Measurements from ENCODE around the gene DYRK3.

DYRK3 gene

GRCh38 chr1:206643118-206643698 is 7.9 kb downstream of the DYRK3 start:
- DNase-seq (ENCODE audit: low read depth in 2 of 2), result no peak
- H3K4me3 ChIP-seq (replicated peaks in 1 of 2; ENCODE audit: low read depth in 2 of 2, low read length in 2 of 2), result no peak overlapping the region
- TF ChIP-seq, protein P1, sequence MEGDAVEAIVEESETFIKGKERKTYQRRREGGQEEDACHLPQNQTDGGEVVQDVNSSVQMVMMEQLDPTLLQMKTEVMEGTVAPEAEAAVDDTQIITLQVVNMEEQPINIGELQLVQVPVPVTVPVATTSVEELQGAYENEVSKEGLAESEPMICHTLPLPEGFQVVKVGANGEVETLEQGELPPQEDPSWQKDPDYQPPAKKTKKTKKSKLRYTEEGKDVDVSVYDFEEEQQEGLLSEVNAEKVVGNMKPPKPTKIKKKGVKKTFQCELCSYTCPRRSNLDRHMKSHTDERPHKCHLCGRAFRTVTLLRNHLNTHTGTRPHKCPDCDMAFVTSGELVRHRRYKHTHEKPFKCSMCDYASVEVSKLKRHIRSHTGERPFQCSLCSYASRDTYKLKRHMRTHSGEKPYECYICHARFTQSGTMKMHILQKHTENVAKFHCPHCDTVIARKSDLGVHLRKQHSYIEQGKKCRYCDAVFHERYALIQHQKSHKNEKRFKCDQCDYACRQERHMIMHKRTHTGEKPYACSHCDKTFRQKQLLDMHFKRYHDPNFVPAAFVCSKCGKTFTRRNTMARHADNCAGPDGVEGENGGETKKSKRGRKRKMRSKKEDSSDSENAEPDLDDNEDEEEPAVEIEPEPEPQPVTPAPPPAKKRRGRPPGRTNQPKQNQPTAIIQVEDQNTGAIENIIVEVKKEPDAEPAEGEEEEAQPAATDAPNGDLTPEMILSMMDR (IDR thresholded peaks at IDR 0.05; ENCODE audit: low read depth, low read length), result no peak

DNA sequence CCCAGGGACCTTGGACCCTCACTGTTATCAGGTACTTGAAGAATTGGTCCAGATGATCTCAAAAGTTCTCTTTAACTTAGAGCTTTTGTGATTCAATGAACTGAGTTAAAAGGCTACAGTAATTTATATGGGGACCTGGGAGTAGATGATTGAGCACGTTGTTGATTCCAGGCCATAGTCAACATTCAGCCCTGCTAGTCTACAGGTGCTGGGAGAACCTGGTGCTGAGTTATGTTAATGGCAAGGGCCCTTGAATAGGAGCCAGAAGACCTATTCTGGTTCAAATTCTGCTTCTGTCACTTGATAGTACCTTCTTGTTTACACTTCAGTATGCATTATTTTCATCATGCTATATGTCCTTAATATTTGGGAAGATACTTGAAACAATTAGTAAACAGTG is 11.2 kb downstream of the DYRK3 start:
- H3K4me3 ChIP-seq (replicated peaks in 1 of 2; ENCODE audit: low read depth in 2 of 2, low read length in 2 of 2), result no peak overlapping the region
- TF ChIP-seq, protein P1 (IDR thresholded peaks at IDR 0.05; ENCODE audit: low read depth, low read length), result no peak
- no peak for DNase-seq (ENCODE audit: low read depth in 2 of 2)

DNA sequence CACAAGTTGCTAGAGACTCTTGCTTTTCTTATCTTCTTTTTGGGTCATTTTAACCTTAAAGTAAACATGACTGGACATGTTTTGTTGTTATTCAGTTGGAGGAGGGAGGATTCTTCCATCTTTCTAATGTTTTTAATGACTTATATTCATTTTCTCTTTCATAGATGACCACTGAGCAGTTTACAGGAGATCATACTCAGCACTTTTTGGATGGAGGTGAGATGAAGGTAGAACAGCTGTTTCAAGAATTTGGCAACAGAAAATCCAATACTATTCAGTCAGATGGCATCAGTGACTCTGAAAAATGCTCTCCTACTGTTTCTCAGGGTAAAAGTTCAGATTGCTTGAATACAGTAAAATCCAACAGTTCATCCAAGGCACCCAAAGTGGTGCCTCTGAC is 11.9 kb downstream of the DYRK3 start:
- TF ChIP-seq, protein P1 (IDR thresholded peaks at IDR 0.05; ENCODE audit: low read depth, low read length), result no peak
- no peak overlapping the region for H3K4me3 ChIP-seq (replicated peaks in 1 of 2; ENCODE audit: low read depth in 2 of 2, low read length in 2 of 2)
- no peak for DNase-seq (ENCODE audit: low read depth in 2 of 2)

GRCh38 chr1:206649261-206649921 is 14.1 kb downstream of the DYRK3 start:
- TF ChIP-seq, protein P1 (IDR thresholded peaks at IDR 0.05; ENCODE audit: low read depth, low read length), result no peak
- DNase-seq (ENCODE audit: low read depth in 2 of 2), result no peak
- no peak overlapping the region for H3K4me3 ChIP-seq (replicated peaks in 1 of 2; ENCODE audit: low read depth in 2 of 2, low read length in 2 of 2)

GRCh38 chr1:206651014-206651413 is 15.7 kb downstream of the DYRK3 start:
- no peak overlapping the region for H3K4me3 ChIP-seq (replicated peaks in 1 of 2; ENCODE audit: low read depth in 2 of 2, low read length in 2 of 2)
- TF ChIP-seq, protein P1 (IDR thresholded peaks at IDR 0.05; ENCODE audit: low read depth, low read length), result no peak
- DNase-seq (ENCODE audit: low read depth in 2 of 2), result no peak

DNA sequence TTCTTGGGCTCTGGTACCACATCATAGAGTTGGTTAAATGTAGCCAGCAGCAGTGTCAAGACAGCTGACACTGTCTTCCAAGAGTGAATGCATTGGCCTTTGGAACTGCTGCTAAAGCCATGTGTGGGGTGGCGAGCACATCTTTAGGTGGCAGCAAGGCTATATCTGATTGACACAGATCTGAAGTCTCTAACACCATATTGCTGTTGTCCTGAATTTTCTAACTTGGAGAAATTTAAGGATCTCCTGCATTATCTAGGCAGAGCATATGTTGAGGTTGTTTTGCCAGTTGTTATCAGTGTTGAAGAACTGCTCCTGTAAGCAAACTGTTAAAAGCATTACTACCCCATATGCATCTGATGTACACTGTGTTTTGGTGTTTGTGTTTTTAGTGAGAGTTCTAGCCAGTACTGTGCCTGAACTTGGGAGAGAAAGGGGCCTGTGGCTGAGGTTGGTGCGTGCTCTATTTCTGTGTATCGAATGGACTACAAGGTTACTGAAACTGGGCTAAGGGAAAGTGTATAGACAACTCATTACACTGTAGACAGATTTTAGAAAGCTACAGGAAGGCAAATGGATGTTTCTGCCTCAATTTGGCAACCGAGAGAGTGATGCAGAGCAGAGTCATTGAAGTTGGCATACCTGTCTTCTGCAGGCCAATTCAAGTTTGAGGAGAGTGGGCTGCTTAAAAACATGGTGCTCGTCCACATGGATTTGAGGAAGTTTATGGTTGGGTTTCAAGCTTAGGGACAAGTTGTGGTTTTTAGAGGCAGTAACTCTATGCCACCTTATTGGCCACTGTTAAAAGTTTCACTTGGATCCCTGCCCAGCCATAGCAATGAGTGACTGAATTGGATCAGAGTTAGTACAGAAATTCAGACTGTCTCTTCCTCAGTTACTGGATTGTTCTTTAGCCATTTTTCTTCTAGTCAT is 16.9 kb downstream of the DYRK3 start:
- no peak for DNase-seq (ENCODE audit: low read depth in 2 of 2)
- H3K4me3 ChIP-seq (replicated peaks in 1 of 2; ENCODE audit: low read depth in 2 of 2, low read length in 2 of 2), result no peak overlapping the region
- TF ChIP-seq, protein P1 (IDR thresholded peaks at IDR 0.05; ENCODE audit: low read depth, low read length), result no peak
